GM21360 (cell line): ENCODE measurements around the gene SCYGR7.
"Not testable (repeated sequence)": the region's sequence is repeated elsewhere in the genome, so short reads cannot be mapped to it uniquely, and the experiment has no call there.

ENCODE experiments used
- ATAC-seq: cut with Tn5 transposase; IDR thresholded peaks from one replicate; pipeline ENCODE4 v1.9.1; 2021; ENCODE audit warnings: mild to moderate bottlenecking, moderate library complexity; ENCODE audit not compliant: unreplicated experiment

SCYGR7 gene, protein sequence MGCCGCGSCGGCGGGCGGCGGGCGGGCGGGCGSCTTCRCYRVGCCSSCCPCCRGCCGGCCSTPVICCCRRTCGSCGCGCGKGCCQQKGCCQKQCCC

DNA sequence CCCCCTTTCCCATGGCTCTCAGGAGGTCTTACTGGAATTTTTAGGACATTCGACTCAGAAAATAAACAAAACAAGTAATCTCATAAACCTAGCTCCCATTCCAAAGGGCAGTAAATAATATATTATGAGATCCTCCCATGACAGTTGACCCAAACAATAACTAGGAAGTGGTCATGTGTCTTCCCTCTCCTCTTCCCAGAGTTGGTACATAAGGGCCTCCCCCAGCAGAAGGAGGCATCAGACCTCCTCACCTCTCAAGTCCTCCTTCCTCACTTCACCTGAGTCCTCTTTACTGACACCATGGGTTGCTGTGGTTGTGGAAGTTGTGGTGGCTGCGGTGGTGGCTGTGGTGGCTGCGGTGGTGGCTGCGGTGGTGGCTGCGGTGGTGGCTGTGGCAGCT is at the start of gene SCYGR7:
TSS of gene SCYGR7 (plus strand) at position 301 of the 400 bp plus-strand sequence. CDS start at position 301, 0 bp downstream.
- ATAC-seq = no peak

DNA sequence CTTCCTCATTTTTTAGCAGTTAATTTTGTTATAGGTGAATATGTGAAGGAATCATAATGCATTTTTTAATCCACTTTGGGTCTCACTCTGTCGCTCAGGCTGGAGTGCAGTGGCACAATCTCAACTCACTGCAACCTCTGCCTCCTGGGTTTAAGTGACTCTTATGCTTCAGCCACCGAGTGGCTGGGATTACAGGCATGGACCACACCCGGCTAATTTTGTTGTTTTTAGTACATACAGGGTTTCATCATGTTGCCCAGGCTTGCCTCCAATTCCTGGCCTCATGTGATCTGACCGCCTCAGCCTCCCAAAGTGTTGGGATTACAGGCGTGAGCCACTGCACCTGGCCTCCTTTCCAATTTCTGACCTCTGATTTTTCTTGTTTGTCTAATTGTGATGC is 43.9 kb upstream of the SCYGR7 start:
- no peak for ATAC-seq

DNA sequence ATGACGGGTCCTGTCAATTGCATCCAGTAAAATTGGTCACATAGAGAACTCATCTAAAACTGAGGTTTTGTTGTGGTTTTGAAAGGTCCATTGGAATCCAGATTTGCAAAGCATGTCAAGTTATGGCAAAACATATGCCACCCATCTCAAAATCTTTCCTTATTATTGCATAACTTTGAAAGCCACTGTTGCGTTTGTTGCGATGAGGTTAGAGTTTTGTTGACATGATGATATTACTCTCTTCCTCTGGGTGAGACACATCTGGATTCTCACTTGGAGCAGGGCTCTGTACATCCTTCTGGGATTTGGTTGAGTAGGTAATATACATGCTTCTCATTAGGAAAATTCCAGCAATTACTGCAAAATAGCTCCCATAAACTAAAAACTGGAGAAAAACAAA is 40.9 kb upstream of the SCYGR7 start:
- no peak for ATAC-seq

DNA sequence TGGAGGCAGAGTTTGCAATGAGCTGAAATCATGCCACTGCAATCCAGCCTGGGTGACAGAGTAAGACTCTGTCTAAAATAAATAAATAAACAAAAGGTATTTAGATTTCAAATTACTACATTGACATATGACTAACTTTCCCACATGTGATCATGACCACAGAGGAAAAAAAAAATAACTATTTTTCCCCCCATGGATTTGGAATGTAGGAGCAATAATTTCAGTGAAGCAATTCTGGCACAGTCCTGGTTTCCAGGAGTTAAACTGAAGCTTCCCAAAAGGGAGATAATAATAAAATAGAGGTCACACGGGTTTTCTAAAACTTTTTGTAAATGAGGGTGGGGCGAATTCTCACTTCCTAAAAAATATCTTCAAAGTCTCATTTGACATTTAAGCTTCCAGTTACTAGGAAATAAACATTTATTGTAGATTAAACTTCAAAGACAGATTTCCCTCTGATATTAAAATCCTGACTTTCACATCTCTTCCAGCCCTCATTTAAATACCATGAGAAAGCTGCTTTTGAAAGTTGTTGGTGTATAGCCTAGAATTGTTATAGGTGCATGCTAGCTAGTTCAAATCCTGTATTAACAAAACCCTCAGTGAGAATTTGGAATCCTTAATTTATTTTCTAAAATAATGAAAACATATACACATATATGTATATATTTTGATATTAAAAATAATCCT is 31.0 kb upstream of the SCYGR7 start:
- no peak for ATAC-seq

DNA sequence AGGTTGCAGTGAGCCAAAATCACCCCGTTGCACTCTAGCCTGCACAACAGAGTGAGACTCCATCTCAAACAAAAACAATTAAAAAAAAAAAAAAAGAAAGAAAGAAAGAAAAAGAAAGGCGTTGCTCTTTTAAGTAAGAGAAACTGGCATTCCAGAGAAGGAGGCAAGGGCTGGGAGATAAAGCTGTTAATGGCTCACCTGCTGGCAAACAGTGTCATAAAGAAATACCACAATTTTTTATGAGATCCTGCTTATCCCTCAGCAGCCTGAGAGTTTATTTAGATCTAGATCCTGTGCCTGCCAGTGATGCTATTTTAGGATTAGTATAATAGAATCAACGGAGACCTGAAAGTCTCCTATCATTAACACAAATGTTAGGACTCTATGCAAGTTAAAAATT is 26.6 kb upstream of the SCYGR7 start:
- no peak for ATAC-seq

DNA sequence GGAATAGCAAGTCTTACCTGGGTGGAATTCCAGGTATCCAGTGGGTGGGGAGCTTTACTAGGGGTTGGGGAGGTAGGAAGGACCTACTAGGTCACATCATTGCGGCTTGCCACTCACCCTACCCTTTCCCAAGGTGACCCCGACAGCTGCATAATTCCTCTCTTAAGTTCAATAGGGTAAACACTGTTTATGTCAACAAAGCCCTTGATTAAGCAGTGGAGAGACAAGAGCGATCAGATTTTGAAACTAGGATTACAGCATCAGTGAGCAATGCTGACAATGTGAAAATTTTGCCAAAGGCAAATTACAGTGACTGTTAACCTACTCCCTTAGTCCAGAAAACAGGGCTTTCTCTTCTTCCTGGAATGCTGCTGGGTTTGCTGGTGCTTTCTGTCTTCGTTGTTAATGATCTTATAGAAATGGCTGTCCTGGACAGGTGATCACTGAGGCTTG is 24.8 kb upstream of the SCYGR7 start:
- no peak for ATAC-seq

DNA sequence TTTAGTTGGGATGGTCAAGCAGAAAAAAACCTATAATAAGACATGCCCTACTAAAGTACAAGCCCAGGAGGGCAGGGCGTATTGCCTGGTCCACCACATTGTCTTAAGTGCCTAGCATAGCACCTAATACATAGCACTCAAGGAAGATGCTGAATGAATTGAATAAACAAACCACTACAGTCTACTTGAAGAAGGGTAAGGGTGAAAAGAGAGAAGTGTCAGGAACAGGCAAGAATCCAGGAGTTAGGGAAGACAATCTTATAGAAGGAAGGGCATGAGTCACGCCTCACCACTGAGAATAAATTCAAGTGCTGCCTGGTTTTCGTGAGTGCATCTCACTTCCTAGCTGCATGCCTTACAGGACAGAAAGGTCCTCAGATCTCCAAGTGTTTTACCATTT is 24.2 kb upstream of the SCYGR7 start:
- no peak for ATAC-seq

DNA sequence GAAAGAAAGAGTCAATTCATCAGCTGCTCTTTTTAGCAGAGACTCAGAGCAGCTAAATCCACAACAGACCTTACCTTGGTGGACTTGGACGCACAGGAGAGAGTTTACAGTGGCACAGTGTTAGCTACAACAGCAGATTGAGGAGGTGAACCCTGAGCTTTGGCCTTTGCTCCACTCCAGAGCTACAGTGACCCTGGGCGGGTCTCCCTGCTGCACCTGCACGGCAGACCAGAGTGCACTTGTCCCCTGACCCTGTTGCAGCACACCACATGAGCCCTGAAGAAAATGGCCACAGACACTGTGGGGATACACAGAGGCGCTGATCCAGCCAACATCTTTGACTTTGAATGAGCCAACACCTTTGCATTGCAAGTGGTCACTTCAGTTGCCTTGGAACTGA is 21.3 kb upstream of the SCYGR7 start:
- ATAC-seq = no peak

DNA sequence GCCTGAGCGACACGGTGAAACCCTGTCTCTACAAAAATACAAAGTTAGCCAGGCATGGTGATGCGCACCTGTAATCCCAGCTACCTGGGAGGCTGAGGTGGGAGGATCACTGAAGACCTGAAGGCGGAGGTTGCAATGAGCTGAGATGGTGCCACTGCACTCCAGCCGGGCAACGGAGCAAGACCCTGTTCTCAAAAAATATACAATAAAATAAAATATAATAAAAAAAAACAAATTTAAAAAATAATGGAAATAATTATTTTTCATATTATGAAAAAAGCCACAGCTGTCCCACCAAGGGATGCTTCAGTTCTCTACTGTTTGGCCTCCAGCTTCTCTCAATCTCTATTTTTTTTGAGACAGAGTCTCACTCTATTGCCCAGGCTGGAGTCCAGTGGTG is 20.7 kb upstream of the SCYGR7 start:
- no peak for ATAC-seq

DNA sequence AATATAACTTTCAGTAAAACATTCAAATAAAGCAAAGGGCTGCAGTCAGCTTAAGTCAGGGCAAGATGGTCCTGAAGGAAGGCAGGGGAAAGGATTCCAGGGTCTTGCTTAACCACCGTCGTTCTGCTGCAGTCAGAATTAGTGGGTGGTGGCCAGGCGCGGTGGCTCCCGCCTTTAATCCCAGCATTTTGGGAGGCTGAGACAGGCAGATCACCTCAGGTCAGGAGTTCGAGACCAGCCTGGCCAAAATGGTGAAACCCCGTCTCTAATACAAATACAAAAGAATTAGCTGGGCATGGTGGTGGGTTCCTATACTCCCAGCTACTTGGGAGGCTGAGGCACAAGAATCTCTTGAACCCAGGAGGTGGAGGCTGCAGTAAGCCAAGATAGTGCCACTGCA is 17.1 kb upstream of the SCYGR7 start:
- no peak for ATAC-seq

DNA sequence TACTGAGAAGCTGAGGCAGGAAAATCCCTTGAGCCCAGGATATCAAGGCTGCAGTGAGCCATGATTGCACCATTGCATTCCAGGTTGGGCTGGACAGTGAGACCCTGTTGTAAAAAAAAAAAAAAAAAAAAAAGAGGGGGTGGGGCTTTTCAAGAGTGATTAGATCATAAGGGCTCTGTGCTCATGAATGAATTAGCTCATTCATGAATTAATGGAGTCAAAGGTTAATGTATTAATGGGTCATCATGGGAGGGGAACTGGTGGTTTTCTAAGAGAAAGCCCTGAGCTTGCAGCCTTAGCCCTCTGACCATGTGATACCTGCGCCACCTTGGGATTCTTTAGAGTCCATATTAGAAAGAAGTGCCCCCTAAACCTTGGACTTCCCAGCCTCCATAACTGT is 14.8 kb upstream of the SCYGR7 start:
- no peak for ATAC-seq

DNA sequence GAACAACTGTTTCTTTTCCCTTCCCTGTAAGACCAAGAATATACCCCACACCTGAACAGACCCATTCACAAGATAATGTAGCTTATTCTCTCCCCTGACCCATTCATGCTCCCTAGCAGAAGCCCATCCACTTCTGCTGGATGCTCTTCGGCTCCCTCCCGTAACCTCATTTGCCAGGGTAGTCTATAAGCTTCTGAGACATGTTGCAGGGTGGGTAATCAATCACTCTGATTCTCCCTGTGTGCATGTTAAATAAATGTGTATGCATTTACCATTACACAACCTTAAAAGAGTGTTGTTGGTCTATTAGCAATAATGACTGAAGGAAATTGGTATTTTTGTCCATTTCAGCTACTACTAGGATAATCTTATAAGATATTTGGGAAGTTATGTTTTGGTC is 11.6 kb upstream of the SCYGR7 start:
- ATAC-seq = no peak

DNA sequence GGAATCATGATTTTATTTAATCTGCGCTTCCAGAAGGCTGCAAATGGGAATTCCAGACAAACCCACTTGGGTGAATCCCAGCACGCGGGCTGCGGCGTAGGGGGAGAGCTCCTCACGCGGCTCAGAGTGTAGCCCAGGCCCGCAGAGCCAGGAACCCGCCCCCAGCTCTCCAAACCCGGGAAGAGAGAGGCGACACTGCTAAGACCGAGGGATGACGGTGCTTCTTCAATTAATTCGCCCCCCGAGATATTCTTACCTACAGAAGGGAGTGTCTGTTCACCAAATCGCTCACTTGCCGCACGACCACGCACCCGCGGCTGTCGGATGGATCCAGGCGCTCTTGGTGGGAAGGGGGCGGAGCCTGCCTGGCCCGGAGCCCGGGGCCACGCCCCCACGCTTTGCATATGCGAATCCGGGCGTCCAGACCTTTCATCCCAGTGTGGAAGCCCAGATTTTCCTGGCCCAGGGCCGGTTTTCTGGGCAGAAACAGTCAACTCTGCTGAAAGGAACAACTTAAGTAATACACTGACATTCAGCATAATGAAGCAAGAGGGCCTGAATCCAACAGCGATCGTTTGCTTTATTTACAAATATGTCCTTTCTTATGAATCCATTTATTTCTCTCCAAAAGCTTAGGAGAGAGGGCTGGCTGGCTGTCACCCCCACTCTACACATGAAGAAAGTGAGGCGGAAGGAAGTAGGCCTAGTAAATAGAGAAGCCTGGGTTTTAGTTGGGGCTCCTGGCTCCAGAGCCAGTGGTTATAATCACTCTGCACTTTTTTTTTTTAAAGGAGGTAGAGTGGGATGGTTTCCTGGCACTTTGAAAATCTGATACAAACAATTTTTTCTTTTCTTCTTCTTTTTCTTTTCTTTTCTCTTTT is 10.2 kb upstream of the SCYGR7 start, which contains the start of gene SLC19A3:
TSS of gene SLC19A3 (minus strand) at position 342 of the 881 bp plus-strand sequence. CDS start 15,710 bp downstream, outside the sequence.
- no peak for ATAC-seq

DNA sequence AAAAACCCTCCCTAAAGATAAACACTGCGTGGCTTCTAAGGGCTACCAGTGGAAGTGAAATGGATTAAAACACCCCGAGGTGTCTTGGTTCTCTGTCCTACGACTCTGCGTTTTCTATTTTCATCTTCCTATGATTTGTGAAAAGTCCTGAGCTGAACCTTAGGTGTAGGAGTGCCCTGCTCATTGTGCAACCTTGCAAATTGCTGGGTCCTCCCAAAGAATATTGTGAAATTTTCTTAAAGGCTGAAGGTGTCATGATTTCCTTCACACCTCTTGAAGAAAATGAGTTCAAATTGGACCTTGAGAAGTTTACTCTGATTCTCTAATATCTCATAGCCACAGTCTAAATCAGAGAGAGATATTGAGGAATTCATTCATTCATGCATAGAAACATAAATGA is 8.5 kb upstream of the SCYGR7 start:
- no peak for ATAC-seq

DNA sequence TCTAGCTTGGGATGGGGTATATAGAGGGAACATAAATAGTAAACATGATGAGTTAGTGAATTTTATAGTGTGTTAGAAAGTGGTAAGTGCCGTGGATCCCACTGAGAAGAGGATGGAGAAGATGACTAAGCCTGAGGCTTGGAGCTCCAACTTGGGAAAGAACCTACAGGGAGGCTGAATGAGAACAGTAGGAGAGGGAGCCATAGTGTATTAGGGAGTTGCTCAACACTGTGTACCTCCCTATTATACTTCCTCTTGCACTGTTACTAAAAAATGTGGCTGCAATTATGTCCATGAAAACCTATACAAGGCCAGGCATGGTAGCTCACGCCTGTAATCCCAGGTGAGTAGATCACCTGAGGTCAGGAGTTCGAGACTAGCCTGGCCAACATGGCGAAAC is 7.5 kb upstream of the SCYGR7 start:
- no peak for ATAC-seq

DNA sequence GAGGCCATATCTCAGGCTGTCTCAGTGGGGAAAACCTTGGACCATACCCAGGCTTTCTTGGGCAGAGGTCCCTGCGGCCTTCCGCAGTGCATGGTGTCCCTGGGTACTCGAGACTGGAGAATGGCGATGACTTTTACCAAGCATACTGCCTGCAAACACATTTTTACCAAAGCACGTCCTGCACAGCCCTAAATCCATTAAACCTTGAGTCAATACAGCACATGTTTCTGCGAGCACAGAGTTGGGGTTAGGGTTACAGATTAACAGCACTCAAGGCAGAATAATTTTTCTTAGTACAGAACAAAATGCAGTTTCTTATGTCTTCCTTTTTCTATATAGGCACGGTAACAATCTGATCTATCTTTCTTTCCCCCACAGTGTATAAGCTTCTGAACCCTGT is 5.3 kb upstream of the SCYGR7 start:
- ATAC-seq = not testable (repeated sequence)

DNA sequence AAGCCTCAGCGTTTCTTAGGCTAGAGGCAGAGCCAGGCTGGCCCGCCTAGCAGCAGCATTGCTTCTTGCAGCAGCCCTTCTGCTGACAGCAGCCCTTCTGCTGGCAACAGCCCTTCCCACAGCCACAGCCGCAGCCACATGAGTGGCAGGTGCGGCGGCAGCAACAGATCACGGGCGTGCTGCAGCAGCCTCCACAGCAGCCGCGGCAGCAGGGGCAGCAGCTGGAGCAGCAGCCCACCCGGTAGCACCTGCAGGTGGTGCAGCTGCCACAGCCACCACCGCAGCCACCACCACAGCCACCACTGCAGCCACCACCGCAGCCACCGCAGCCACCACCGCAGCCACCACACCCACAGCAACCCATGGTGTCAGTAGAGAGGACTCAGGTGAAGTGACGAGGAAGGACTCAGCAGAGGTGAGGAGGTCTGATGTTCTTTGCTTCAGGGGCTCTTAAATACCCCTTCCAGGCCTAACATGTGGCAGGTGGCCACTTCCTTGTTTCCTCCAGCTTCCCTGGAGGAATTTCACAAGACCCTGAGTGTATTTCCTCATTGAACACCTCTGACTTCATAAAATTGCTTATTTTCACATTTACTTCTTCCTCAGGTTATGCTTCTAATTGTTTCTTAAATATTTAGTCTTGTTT is 3.6 kb upstream of the SCYGR7 start, which contains the start of gene SCYGR6:
TSS of gene SCYGR6 (minus strand) at position 364 of the 646 bp plus-strand sequence. CDS start at position 364, 0 bp downstream.
- ATAC-seq = no peak

DNA sequence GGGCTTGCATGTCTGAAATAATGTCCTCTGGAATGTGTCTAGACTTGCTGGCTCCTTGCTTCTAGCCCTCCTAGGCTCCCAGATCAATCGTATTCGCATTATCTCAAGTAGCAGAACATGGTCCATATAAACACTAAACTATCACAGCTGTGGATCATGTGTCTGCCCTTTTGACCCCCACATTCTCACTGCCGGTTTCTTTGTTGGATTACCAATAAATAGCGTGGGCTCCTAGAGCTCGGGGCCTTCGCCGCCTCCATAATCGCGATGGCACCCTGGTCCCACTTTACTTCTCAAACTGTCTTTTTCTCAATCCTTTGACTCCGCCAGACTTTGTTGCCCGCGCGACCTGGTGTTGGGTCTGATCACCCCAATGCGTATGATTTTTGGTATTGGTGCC is 11.2 kb downstream of the SCYGR7 start:
- no peak for ATAC-seq

DNA sequence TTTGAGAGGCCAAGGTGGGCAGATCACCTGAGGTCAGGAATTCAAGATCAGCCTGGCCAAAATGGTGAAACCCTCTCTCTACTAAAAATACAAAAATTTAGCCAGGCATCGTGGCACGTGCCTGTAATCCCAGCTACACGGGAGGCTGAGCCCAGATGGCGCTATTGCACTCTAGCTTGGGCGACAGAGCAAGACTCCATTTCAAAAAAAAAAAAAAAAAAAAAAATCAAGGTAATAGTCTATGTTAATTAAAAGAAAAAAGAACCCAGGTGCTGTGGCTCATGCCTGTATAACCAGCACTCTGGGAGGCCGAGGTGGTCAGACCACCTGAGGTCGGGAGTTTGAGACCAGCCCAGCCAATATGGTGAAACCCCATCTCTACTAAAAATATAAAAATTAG is 12.6 kb downstream of the SCYGR7 start:
- not testable (repeated sequence) for ATAC-seq

DNA sequence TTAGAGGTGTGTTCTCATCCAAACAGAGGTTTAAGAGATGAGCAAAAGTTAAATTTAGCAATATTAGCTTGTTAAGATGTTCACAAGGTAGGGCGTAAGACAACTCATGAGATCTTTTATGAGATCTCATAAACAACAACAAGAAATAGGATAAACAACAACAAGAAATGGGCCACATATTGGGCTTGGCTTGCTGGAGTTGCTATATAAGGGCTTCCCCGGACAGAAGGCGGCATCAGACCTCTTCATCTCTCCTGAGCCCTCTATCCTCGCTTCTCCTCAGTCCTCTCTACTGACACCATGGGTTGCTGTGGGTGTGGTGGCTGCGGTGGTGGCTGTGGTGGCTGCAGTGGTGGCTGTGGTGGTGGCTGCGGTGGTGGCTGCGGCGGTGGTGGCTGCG is 17.5 kb downstream of the SCYGR7 start, which contains the start of gene SCYGR8:
TSS of gene SCYGR8 (plus strand) at position 301 of the 400 bp plus-strand sequence. CDS start at position 301, 0 bp downstream.
- no peak for ATAC-seq

DNA sequence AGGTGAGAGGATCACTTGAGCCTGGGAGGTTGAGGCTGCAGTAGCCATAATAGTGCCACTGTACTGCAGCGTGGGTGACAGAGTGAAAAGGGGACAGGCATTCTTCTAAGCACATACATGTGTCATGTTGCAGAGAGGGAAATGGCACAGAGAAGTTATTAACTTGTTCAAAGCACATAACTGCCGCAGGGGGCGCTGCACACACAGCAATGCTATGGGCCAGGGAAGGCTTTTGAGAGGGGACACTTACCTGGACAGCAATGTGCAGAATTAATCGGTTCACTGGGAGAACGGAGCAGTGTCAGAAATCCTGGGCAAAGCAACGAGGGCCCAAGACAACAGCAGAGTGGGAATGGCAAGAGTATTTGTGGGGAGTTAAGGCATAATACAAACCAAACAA is 19.9 kb downstream of the SCYGR7 start:
- no peak for ATAC-seq
